ENCODE results near the gene OSBPL1A. TPM values are rescaled to one million over a fixed set of nuclear protein-coding genes. Genes with fewer than 3 reads are reported as not detected.
A peak's percentile ranks its signal among the peaks of the same experiment; 100 is the strongest.

OSBPL1A gene
- total RNA-seq, 6 donors from 2014 or later, result 33.3 to 64.5 (median 55.4) TPM

DNA sequence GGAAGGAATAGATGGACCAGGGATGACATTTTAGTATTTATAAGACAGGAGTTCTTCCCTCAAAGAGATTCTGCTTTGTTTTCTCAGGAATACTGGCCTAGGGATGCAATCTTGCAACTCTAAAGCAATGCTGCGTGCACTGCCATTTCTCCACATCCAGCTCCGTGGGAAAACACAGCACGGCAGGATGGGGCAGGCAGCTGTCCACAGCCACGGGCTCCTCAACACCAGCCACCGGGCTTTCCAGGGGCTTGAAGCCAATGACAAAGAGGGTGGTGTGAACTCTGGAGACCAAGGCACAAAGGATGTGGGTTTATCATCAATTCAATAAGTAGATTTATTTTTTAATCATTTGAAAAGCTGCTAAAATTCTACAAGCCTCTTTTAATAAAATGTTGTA is 209.5 kb downstream of the OSBPL1A start:
- no peak for DNase-seq
- H3K4me3 ChIP-seq, result no peak overlapping the region
- TF ChIP-seq EP300 (IDR thresholded peaks at IDR 0.05) (no peak), POLR2AphosphoS5 (IDR thresholded peaks at IDR 0.05) (no peak), POLR2A (IDR thresholded peaks at IDR 0.05) (no peak)
- no peaks in the 10 kb centered on the region for H3K27me3 ChIP-seq
- peaks cover 0 to 5% (median 0%) of the 10 kb centered on the region in 4 donors for H3K4me1 ChIP-seq
- no peak overlapping the region for H3K27ac ChIP-seq
- H3K36me3 ChIP-seq, result peaks cover 0 to 3% (median 0%) of the 10 kb centered on the region in 4 donors
- no peaks in the 10 kb centered on the region for H3K9me3 ChIP-seq
- ATAC-seq (ENCODE audit: low FRiP score in 2 of 2), result no peak
- 78 to 80% methylated on average over 5 of the region's 5 CpGs for WGBS, 2 donors

DNA sequence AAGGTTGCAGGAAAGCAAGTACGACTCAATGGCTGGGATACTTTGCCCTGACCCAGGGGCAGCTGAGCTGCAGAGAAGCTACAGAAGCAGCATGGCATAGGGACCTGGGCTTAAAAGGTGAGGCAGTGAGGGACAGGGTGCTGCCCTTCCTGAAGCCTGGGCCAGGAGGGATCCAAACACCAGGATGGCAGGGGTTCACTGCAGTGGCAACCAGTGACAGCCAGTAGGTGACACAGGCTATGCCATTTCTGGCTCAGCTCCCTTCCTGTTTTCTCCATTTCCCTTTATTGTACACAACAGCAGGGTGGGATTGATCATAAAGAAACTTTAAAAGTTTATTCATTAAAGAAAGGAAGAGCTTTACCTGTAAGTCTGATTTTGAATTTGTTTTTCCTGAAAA is 209.9 kb downstream of the OSBPL1A start:
- 86 to 88% methylated on average over 1 of the region's 1 CpG for WGBS, 2 donors
- H3K4me3 ChIP-seq, result no peak overlapping the region
- ATAC-seq (ENCODE audit: low FRiP score in 2 of 2) (peak in 1 of 2 donors; percentile 42), DNase-seq (no peak)
- peaks cover 0 to 5% (median 0%) of the 10 kb centered on the region in 4 donors for H3K4me1 ChIP-seq
- TF ChIP-seq, protein P1, sequence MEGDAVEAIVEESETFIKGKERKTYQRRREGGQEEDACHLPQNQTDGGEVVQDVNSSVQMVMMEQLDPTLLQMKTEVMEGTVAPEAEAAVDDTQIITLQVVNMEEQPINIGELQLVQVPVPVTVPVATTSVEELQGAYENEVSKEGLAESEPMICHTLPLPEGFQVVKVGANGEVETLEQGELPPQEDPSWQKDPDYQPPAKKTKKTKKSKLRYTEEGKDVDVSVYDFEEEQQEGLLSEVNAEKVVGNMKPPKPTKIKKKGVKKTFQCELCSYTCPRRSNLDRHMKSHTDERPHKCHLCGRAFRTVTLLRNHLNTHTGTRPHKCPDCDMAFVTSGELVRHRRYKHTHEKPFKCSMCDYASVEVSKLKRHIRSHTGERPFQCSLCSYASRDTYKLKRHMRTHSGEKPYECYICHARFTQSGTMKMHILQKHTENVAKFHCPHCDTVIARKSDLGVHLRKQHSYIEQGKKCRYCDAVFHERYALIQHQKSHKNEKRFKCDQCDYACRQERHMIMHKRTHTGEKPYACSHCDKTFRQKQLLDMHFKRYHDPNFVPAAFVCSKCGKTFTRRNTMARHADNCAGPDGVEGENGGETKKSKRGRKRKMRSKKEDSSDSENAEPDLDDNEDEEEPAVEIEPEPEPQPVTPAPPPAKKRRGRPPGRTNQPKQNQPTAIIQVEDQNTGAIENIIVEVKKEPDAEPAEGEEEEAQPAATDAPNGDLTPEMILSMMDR (IDR thresholded peaks at IDR 0.05), result no peak
- TF ChIP-seq POLR2AphosphoS5 (IDR thresholded peaks at IDR 0.05) (no peak), EP300 (IDR thresholded peaks at IDR 0.05) (no peak), POLR2A (IDR thresholded peaks at IDR 0.05) (no peak)
- H3K9me3 ChIP-seq, result no peaks in the 10 kb centered on the region
- H3K27ac ChIP-seq, result no peak overlapping the region
- H3K27me3 ChIP-seq, result no peaks in the 10 kb centered on the region
- peaks cover 0 to 3% (median 0%) of the 10 kb centered on the region in 4 donors for H3K36me3 ChIP-seq

DNA sequence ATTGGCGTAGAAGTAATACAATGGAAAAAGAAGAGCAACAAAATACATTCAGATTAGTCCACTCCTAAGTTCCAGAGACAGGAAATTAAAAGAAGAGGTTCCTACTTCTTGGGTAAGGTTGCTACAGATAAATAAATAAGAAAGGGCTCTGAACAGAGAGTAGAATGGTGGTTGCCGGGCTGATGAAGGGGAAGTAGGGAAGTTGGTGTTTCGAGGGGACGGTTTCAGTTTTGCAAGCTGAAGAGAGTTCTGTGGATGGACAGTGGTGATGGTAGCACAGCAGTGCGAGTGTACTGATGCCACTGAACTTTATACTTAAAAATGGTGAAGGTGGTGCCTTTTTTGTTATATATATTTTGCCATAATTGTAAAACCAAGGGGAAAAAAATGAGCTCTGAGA is 210.6 kb downstream of the OSBPL1A start:
- H3K36me3 ChIP-seq, result peaks cover 0 to 3% (median 0%) of the 10 kb centered on the region in 4 donors
- peaks cover 0 to 5% (median 0%) of the 10 kb centered on the region in 4 donors for H3K4me1 ChIP-seq
- 68 to 81% methylated on average over 5 of the region's 5 CpGs for WGBS, 2 donors
- H3K27ac ChIP-seq, result no peak overlapping the region
- TF ChIP-seq POLR2AphosphoS5 (IDR thresholded peaks at IDR 0.05), result no peak
- TF ChIP-seq POLR2A (IDR thresholded peaks at IDR 0.05), result no peak
- TF ChIP-seq EP300 (IDR thresholded peaks at IDR 0.05), result no peak
- TF ChIP-seq, protein P1 (IDR thresholded peaks at IDR 0.05), result no peak
- no peak for ATAC-seq (ENCODE audit: low FRiP score in 2 of 2)
- H3K4me3 ChIP-seq, result no peak overlapping the region
- H3K27me3 ChIP-seq, result no peaks in the 10 kb centered on the region
- DNase-seq, result no peak
- no peaks in the 10 kb centered on the region for H3K9me3 ChIP-seq

DNA sequence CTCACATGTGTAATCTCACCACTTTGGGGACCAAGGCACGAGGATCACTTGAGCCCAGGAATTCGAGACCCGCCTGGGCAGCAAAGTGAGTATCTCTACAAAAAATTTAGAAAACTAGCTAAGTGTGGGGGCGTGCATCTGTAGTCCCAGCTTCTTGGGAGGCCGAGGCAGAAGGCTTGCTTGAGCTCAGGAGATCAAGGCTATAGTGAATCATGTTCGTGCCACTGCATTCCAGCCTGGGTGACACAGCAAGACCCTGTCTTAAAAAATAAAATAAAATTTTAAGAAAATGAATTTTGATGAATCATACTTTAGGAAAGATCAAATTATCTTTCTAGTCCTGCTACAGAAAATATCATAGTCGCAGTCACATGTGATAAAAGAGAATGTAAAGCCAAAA is 211.8 kb downstream of the OSBPL1A start:
- ATAC-seq (ENCODE audit: low FRiP score in 2 of 2), result no peak

DNA sequence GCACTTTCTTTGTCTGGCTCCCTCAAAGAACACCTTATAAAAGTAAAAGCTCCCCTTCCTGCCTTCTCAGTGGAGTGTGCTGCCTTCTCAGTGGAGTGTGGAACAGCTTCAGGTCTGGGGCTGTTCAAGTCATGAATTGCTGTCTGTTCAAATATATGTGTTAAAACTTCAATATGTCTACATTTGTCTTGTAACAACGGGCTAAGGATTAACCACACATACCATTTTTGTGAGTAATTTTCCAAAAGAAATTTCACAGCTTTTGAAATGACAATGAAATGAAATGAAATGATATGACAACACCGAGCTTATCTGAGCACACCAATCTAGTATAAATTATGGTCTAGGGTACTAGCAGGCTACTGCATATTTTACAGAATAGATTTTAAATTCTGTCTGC is 215.8 kb downstream of the OSBPL1A start:
- DNase-seq (no peak), ATAC-seq (ENCODE audit: low FRiP score in 2 of 2) (no peak)

More for the DNA sequence above, 211.8 kb downstream of the OSBPL1A start:
- Histone ChIP-seq H3K4me1 (peaks cover 0 to 5% (median 0%) of the 10 kb centered on the region in 4 donors), H3K27me3 (no peaks in the 10 kb centered on the region), H3K27ac (no peak overlapping the region), H3K9me3 (no peaks in the 10 kb centered on the region), H3K36me3 (peaks cover 0 to 3% (median 0%) of the 10 kb centered on the region in 4 donors), H3K4me3 (no peak overlapping the region)
- no peak for DNase-seq
- 90 to 98% methylated on average over 7 of the region's 7 CpGs for WGBS, 2 donors
- TF ChIP-seq EP300 (IDR thresholded peaks at IDR 0.05) (no peak), POLR2AphosphoS5 (IDR thresholded peaks at IDR 0.05) (no peak), POLR2A (IDR thresholded peaks at IDR 0.05) (no peak)
- TF ChIP-seq, protein P1 (IDR thresholded peaks at IDR 0.05), result no peak

More for the DNA sequence above, 215.8 kb downstream of the OSBPL1A start:
- no peak overlapping the region for H3K4me3 ChIP-seq
- no peak overlapping the region for H3K27ac ChIP-seq
- 80 to 82% methylated on average over 2 of the region's 2 CpGs for WGBS, 2 donors
- H3K9me3 ChIP-seq, result no peaks in the 10 kb centered on the region
- no peaks in the 10 kb centered on the region for H3K27me3 ChIP-seq
- peaks cover 0 to 5% (median 0%) of the 10 kb centered on the region in 4 donors for H3K36me3 ChIP-seq
- H3K4me1 ChIP-seq, result no peaks in the 10 kb centered on the region
- TF ChIP-seq POLR2AphosphoS5 (IDR thresholded peaks at IDR 0.05) (no peak), POLR2A (IDR thresholded peaks at IDR 0.05) (no peak), EP300 (IDR thresholded peaks at IDR 0.05) (no peak)
- TF ChIP-seq, protein P1 (IDR thresholded peaks at IDR 0.05), result no peak
